ENCODE data around the gene AP5Z1. TPM values are rescaled to one million over a fixed set of nuclear protein-coding genes. Genes with fewer than 3 reads are reported as not detected.

AP5Z1 gene
- polyA plus RNA-seq, 1 of the 3 experiments (the other 2 are of a cell fraction): 29.5 TPM

DNA sequence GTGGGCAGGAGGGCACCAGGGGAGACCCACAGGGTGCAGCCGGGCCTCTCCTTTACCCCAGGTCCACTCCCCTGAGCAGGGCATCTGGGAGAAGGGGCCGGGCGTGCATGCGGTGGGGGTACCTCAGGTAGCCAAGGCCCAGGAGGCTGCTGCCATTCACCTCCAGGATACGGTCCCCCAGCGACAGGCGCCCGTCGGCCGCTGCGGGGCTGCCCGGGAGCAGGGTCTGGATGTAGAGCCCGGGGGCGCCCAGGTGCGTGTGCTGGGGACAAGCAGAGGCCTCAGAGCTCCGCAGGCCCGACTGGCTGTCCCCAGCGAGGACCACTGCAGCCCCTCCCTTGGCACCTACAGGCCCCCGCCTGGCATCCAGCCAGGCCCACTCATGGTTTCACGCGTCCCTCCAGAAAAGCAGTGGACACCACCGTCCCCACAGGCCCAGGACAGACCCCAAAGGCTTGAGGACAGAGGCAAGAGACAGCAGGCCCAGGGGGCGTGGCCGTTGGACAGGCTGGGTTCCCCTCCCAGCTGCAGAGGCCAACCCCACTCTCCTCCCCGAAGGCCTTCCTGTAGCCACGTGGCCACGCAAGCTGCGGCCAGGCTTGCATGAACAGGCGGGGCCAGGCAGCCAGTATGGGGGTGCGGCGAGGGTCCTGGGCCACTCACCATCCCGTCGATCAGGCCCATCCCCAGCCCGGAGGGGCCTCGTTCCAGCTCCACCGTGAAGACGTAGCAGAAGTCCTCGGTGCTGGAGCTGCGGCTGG, 24.3 kb downstream of the AP5Z1 start:
- H3K4me2 ChIP-seq: no peak overlapping the region
- no peaks in the 10 kb centered on the region for H3K79me2 ChIP-seq (ENCODE audit: insufficient read depth)
- no peak for DNase-seq
- TF ChIP-seq PBX3 (IDR thresholded peaks at IDR 0.05): no peak
- no peak for TF ChIP-seq POLR2AphosphoS5 (IDR thresholded peaks at IDR 0.05; ENCODE audit: low read depth, low read length)
- H3K27ac ChIP-seq (ENCODE audit: low read depth in 2 of 2, low read length in 1 of 2): no peak overlapping the region
- H3K36me3 ChIP-seq (replicated peaks in 1 of 2; ENCODE audit: control insufficient read depth in 1 of 2, insufficient read depth in 2 of 2, low read length in 1 of 2): peaks cover 0 to 2% of the 10 kb centered on the region in 2 experiments
- H3K4me3 ChIP-seq (ENCODE audit: low read depth in 2 of 2, low read length in 1 of 2): no peak overlapping the region
- 89% methylated on average over 18 of the region's 39 CpGs for WGBS (ENCODE audit: low lambda C conversion rate)
- H3F3A ChIP-seq (replicated peaks; ENCODE audit: insufficient read depth): no peaks in the 10 kb centered on the region
- no peaks in the 10 kb centered on the region for H4K20me1 ChIP-seq (ENCODE audit: insufficient read depth)
- no peaks in the 10 kb centered on the region for H3K9me3 ChIP-seq
- H3K9ac ChIP-seq: no peak overlapping the region
- peaks cover 0 to 9% of the 10 kb centered on the region in 2 experiments; a peak in 1 of 4 replicates for H3K4me1 ChIP-seq (ENCODE audit: control insufficient read depth in 1 of 2, insufficient read depth in 2 of 2, low read depth in 1 of 2, low read length in 1 of 2)
- H3K27me3 ChIP-seq (ENCODE audit: insufficient read depth): no peaks in the 10 kb centered on the region
- POLR2A ChIA-PET: interaction anchor here (1.5 kb wide), 1 partner anchor 10 kb away, joined by 6 read pairs; no protein-coding TSS in a partner anchor
- CTCF ChIA-PET: interaction anchor here (0.6 to 6.1 kb wide), 18 partner anchors 9 to 375 kb away, joined by 3 to 98 read pairs (median 10); partner anchors contain the start of gene RADIL
- no peaks in the 10 kb centered on the region for H3K9me2 ChIP-seq
- no peak overlapping the region for H2AFZ ChIP-seq (ENCODE audit: low read depth)

DNA sequence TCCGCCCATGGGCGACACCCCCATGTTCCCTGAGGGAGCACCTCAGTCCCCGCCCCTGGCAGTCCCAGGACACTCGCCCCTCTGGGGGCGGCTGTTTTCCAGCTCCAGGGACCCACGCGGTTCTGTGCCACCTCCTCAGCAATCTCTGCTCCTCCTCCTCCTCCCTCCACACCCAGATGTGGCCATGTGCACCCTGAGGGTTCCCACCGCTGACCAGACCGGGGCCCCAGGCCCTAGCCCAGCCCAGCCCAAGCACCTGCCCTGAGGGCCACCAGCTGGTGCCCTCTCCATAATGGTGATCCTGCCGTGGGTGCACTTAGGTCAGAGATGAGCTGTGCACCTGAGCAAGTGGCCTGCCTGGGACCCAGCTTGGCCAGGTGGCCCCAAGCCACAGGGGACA, 25.1 kb downstream of the AP5Z1 start:
- H3F3A ChIP-seq (replicated peaks; ENCODE audit: insufficient read depth): no peaks in the 10 kb centered on the region
- CTCF ChIA-PET: interaction anchor here (0.6 to 6.1 kb wide), 8 partner anchors 15 to 285 kb away, joined by 3 to 98 read pairs (median 16); partner anchors contain the start of gene RADIL
- H3K9ac ChIP-seq: no peak overlapping the region
- no peaks in the 10 kb centered on the region for H3K9me3 ChIP-seq
- no peaks in the 10 kb centered on the region for H3K79me2 ChIP-seq (ENCODE audit: insufficient read depth)
- H2AFZ ChIP-seq (ENCODE audit: low read depth): no peak overlapping the region
- H3K4me3 ChIP-seq (ENCODE audit: low read depth in 2 of 2, low read length in 1 of 2): no peak overlapping the region
- no peak overlapping the region for H3K4me2 ChIP-seq
- H3K27ac ChIP-seq (ENCODE audit: low read depth in 2 of 2, low read length in 1 of 2): no peak overlapping the region
- no peaks in the 10 kb centered on the region for H3K36me3 ChIP-seq (replicated peaks in 1 of 2; ENCODE audit: control insufficient read depth in 1 of 2, insufficient read depth in 2 of 2, low read length in 1 of 2)
- POLR2A ChIA-PET: no interaction called here
- TF ChIP-seq, protein P1, sequence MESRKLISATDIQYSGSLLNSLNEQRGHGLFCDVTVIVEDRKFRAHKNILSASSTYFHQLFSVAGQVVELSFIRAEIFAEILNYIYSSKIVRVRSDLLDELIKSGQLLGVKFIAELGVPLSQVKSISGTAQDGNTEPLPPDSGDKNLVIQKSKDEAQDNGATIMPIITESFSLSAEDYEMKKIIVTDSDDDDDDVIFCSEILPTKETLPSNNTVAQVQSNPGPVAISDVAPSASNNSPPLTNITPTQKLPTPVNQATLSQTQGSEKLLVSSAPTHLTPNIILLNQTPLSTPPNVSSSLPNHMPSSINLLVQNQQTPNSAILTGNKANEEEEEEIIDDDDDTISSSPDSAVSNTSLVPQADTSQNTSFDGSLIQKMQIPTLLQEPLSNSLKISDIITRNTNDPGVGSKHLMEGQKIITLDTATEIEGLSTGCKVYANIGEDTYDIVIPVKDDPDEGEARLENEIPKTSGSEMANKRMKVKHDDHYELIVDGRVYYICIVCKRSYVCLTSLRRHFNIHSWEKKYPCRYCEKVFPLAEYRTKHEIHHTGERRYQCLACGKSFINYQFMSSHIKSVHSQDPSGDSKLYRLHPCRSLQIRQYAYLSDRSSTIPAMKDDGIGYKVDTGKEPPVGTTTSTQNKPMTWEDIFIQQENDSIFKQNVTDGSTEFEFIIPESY (IDR thresholded peaks at IDR 0.05; ENCODE audit: borderline replicate concordance, low read depth): no peak
- no peak for TF ChIP-seq JUND (IDR thresholded peaks at IDR 0.05)
- TF ChIP-seq EZH2phosphoT487 (IDR thresholded peaks at IDR 0.05; ENCODE audit: borderline replicate concordance, low read depth): no peak
- TF ChIP-seq, protein P2, sequence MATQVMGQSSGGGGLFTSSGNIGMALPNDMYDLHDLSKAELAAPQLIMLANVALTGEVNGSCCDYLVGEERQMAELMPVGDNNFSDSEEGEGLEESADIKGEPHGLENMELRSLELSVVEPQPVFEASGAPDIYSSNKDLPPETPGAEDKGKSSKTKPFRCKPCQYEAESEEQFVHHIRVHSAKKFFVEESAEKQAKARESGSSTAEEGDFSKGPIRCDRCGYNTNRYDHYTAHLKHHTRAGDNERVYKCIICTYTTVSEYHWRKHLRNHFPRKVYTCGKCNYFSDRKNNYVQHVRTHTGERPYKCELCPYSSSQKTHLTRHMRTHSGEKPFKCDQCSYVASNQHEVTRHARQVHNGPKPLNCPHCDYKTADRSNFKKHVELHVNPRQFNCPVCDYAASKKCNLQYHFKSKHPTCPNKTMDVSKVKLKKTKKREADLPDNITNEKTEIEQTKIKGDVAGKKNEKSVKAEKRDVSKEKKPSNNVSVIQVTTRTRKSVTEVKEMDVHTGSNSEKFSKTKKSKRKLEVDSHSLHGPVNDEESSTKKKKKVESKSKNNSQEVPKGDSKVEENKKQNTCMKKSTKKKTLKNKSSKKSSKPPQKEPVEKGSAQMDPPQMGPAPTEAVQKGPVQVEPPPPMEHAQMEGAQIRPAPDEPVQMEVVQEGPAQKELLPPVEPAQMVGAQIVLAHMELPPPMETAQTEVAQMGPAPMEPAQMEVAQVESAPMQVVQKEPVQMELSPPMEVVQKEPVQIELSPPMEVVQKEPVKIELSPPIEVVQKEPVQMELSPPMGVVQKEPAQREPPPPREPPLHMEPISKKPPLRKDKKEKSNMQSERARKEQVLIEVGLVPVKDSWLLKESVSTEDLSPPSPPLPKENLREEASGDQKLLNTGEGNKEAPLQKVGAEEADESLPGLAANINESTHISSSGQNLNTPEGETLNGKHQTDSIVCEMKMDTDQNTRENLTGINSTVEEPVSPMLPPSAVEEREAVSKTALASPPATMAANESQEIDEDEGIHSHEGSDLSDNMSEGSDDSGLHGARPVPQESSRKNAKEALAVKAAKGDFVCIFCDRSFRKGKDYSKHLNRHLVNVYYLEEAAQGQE (IDR thresholded peaks at IDR 0.05; ENCODE audit: low read depth, low read length): no peak
- no peak for TF ChIP-seq YY1 (IDR thresholded peaks at IDR 0.05; ENCODE audit: low read depth)
- TF ChIP-seq SIN3A (IDR thresholded peaks at IDR 0.05; ENCODE audit: borderline replicate concordance, low read depth, low read length): no peak
- TF ChIP-seq NFIC (IDR thresholded peaks at IDR 0.05; ENCODE audit: borderline replicate concordance): no peak
- TF ChIP-seq FOXM1 (IDR thresholded peaks at IDR 0.05; ENCODE audit: low read depth): no peak
- TF ChIP-seq SMC3 (IDR thresholded peaks at IDR 0.05; ENCODE audit: low read depth, low read length): no peak
- TF ChIP-seq FOXJ3 (CRISPR knock-in tag; IDR thresholded peaks at IDR 0.05): no peak
- no peak for TF ChIP-seq EP300 (IDR thresholded peaks at IDR 0.05; ENCODE audit: borderline replicate concordance in 1 of 2, low read depth in 1 of 2, low read length in 1 of 2)
- TF ChIP-seq PBX3 (IDR thresholded peaks at IDR 0.05): no peak
- TF ChIP-seq, protein P3, sequence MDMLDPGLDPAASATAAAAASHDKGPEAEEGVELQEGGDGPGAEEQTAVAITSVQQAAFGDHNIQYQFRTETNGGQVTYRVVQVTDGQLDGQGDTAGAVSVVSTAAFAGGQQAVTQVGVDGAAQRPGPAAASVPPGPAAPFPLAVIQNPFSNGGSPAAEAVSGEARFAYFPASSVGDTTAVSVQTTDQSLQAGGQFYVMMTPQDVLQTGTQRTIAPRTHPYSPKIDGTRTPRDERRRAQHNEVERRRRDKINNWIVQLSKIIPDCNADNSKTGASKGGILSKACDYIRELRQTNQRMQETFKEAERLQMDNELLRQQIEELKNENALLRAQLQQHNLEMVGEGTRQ (IDR thresholded peaks at IDR 0.05; ENCODE audit: borderline replicate concordance, low read depth, low read length): no peak
- no peaks in the 10 kb centered on the region for H3K27me3 ChIP-seq (ENCODE audit: insufficient read depth)
- no peak for DNase-seq
- H4K20me1 ChIP-seq (ENCODE audit: insufficient read depth): no peaks in the 10 kb centered on the region
- H3K4me1 ChIP-seq (ENCODE audit: control insufficient read depth in 1 of 2, insufficient read depth in 2 of 2, low read depth in 1 of 2, low read length in 1 of 2): peaks cover 0 to 9% of the 10 kb centered on the region in 2 experiments; a peak in 1 of 4 replicates
- no peaks in the 10 kb centered on the region for H3K9me2 ChIP-seq
- 82% methylated on average over 8 of the region's 10 CpGs for WGBS (ENCODE audit: low lambda C conversion rate)

Measured in SK-N-SH (cell line).